GM18520 (cell line): ENCODE measurements around the gene SHISAL2A.

ENCODE experiments used
- ATAC-seq: cut with Tn5 transposase; IDR thresholded peaks from one replicate; pipeline ENCODE4 v1.9.1; 2021; ENCODE audit not compliant: unreplicated experiment

Gene SHISAL2A

DNA sequence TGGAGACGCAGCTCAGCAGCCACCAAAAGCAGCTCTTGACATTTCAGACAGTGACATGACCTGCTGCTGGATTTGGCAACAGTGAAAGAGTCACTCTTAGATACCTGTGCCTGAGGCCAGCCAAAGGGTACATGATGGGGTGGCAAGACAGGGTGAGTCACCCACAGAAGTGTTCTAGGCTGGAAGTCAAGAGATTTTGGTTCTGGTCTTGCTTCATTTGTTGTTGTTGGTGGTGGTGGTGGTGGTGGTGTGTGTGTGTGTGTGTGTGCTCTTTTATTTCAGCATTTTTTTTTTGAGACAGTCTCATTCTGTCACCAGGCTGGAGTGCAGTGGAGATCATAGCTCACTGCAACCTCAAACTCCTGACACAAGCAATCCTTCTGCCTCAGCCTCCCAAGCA, 25.8 kb downstream of the SHISAL2A start:
- no peak for ATAC-seq

DNA sequence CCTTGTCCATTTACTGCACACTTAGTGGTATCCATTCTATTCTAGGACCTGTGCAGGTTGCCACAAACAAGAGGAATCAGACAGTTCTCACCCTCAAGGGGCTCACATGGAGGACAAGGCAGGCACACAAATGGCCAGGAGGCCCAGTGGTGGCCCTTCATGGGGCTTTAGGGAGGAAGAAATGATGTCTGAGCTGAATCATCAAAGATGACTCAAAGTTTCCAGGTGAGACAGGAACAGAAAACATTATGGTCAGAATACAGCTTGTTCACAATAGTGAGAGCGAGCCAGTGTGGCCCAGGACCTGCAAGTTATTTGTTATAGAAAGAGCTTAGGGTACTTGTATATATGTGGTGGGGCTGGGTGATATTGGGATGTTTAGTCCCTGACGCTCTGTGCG, 26.4 kb downstream of the SHISAL2A start:
- peak; percentile 77 for ATAC-seq

DNA sequence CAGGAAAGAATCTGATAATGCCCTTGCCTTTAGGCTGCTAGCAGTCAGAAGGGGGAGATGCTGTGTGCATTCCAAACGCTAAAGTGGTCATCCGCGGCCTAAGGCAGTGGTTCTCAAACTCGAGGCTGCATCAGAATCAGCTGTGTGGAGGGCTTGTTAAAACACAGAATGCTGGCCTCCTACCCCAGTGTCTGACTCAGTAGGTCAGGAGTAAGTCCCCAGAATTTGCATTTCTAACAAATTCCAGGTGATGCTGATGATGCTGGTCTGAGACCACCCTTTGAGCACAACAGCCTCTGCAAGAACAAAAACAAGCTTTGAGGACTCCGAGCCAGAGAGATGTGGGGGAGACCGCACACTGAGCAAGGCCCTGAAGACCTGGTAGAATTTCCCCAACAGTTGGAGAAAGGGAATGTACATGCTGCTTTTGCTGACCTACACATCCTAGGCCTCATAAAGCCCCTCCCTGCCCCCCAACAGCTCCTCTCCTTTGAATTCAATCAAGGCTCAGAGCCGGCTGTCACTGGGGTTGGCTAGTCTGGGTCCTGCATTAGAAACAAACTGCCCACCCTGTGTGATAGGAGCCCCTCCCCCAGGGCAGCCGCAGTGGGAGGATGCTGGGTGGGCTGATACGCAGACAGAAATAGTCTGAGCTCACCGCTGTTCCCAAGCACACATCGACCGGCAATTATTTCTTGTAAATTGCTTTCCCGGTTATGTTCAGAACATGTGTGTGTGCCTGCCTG, 27.1 kb downstream of the SHISAL2A start:
- no peak for ATAC-seq

GRCh38 chr1:52660807-52661206, 27.8 kb downstream of the SHISAL2A start:
- ATAC-seq, result no peak

- ATAC-seq, result no peak
Observed at GRCh38 chr1:52662645-52663313, 29.8 kb downstream of the SHISAL2A start.

- ATAC-seq, result no peak
Observed at GRCh38 chr1:52663716-52664115, 30.7 kb downstream of the SHISAL2A start.

- no peak for ATAC-seq
Observed at GRCh38 chr1:52665006-52665941, 32.3 kb downstream of the SHISAL2A start.

DNA sequence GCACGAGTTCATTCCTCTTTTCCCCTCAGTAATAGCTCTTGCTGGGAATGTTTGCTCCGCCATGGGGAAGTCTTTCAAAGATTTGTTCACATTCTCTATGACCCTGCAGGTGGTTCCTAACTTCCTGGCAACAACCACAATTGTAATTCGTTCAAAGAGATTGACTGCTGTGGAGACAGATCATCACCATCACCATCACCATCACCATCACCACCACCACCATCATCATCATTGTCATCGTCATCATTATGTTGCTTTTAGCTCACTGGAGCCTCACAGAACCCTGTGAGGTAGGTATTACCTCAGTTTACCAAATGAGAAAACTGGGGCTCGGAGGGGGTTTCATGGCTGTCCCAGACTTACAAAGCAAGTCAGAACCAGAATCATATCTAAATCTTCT, 34.3 kb downstream of the SHISAL2A start:
- no peak for ATAC-seq

GRCh38 chr1:52667984-52668383, 35.0 kb downstream of the SHISAL2A start:
- ATAC-seq, result no peak

GRCh38 chr1:52668711-52669110, 35.7 kb downstream of the SHISAL2A start:
- no peak for ATAC-seq

DNA sequence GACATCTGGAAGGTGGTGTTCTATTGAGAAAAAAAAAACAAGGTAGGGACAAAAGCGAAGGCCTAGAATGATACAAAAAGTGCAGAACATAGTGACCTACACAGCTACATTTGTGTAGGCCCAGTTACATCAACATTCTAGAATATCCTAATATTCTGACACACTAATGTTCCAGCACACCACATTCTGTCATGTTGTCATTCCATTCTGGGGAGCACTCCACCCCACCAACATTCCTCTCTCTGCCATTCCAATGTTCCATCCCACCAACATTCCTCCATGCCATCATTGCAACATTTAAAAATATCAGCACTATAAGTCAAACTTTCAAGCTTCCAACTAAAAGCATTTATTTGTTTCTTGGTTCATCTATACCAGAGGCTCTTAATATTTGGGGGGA, 36.7 kb downstream of the SHISAL2A start:
- no peak for ATAC-seq

GRCh38 chr1:52670604-52671003, 37.6 kb downstream of the SHISAL2A start:
- ATAC-seq, result no peak

DNA sequence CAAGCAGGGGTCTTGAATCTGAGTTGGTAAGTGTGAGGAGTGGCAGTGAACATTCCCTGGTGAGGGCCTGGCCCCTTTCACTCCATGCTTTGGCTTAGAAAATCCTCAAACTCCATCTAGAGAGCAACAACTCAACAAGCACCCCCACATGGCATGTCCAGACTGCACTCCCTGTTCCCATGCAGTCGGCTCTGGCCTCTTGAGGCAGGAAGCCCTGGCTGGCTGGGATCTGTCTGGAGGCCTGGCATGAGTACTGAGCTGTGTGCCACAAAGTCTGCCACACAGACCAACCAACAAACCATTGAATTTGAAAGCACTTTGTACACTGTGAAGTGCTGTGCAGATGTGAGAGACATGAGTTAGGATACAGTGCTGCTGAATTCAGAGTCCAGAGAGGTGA, 40.0 kb downstream of the SHISAL2A start:
- ATAC-seq, result no peak

DNA sequence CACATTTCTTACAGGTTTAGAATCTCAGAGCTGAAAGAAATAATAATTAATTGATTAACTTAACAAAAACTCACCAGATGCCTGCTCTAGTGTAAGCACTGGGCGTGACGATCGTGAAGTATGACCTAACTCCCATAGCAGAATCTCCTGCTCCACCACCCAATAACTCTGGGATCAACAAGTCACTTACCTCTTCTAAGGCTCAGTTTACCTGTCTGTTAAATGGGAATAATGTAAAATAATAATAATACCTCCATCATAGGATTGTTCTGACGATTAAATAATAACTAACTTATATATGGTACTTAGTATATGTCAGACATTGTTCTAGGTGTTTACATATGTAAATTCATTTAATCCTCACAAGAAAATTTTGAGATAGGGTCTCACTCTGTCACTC, 40.5 kb downstream of the SHISAL2A start:
- no peak for ATAC-seq

- no peak for ATAC-seq
Observed at GRCh38 chr1:52674497-52675384, 41.8 kb downstream of the SHISAL2A start.

DNA sequence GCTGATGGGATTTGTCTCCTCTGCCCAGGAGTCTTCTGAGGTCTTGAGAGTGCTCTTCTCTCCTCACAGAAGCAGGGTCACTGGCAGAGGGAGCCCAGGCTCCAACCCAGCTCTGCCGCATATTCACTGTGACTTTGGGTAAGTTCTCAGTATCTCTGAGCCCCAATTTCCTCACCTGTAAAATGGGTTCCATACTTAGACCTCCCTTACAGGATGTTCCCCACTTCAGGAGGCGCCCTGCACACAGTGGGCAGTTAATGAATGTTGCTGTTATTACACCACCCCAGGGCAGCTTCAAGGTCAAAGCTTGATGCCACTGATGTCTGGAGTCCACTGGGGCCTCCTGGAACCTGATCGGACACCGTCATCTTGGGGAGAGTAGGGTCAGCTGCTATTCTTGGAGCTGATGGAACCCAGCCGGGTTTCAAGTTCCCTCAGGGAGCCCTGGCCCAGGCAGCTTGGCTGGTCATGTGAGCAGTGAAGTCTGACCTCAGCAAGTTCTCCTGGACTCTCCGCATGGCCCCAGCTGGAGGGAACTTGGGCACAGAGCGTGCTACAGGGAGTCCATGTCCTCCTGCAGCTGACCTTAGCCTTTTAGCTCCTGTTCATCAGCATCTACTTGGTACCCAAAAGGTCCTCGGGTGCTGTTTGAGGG, 43.4 kb downstream of the SHISAL2A start:
- ATAC-seq, result no peak

DNA sequence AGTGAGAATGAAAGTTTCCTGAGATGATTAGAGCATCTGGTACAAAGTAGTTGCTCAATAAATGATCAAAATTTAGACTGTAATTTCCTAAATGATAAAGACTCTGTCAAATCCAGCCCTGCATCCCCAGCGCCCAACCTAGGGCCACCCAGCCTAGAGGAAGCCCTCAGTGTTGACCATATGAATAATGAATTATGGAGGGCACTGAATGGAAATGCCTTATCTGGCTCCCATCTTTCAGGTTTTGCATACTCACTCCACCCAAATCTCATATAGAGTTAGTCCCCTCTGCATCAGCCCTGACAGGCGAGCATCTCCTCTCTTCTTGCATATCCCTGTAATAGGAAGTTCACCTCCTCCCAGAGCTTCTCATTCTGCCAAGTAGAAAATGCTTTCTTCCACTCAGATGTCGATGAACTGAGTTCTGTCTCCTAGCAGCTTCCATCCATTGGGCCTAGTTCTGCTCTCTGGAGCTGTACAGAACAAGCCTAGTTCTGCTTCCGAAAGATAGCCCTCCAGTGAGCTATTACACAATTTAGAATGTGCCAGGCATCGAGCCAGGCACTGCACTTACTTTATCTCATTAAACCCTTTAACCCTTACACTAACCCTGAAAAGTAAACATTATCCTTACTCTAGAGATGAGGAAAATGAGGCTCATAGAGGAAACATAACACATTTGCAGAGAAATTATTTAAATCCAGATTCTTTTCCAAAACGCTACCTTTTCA, 44.3 kb downstream of the SHISAL2A start:
- ATAC-seq, result no peak

DNA sequence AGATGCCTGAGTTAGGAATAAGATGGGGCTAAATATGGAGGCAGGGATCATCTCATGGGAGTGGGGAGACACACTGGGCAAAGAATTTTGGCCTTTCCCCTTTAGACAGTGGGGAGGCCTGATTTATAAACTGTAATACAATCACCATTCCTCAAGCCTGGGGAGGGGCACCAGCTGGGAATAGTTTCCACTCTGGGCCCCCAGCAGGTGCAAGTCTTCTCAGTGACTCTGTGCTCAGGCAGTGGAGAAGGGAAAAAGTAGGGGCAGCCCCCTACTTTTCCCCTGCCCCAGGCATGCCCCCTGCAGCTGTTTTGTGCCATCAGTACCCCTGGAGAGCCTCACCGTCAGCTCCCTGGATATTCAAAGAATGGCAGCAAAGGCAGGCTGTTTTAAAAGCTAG, 46.1 kb downstream of the SHISAL2A start:
- ATAC-seq, result no peak

DNA sequence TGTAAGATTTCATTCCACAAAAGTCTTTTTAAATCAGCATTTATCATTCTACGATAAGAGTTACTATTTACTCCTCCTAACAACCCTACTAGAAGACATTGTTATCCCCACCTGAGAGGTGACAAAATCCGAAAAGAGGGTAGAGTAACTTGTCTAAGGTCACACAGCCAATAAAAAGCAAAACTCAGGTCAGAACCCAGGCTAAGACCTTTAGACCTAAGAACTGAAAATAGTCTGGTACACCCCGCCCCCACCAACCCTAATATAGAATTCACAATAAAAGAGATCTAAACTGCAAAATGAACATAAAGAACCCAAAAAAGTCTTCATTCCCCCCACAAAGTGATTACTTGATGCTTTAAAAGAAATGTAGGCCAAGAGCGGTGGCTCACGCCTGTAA, 46.5 kb downstream of the SHISAL2A start:
- ATAC-seq, result no peak
